Memory B cell (primary cell): ENCODE data around the gene DNAJB6.

Experiments
- ATAC-seq: fragments of 150-1000 bp; cut with Tn5 transposase; 2 replicates; pipeline ENCODE4 v1.10.0; 2021; ENCODE audit warnings: low read depth, mild to moderate bottlenecking, moderate library complexity
- DNase-seq, 2 donors: peaks; one replicate each; pipeline ENCODE4 v3.0.0; 2022; ENCODE audit warnings: low spot score in 2 of 2
- H3K27ac Mint-ChIP-seq: one replicate; pipeline ENCODE4 v1.8.0; 2022; ENCODE audit warnings: mild to moderate bottlenecking, moderate library complexity, mixed read lengths
- H3K27me3 Mint-ChIP-seq: one replicate; pipeline ENCODE4 v1.8.0; 2022; ENCODE audit warnings: mixed read lengths
- H3K36me3 Mint-ChIP-seq: one replicate; pipeline ENCODE4 v1.8.0; 2022; ENCODE audit warnings: mild to moderate bottlenecking, mixed read lengths
- H3K4me1 Mint-ChIP-seq: one replicate; pipeline ENCODE4 v1.8.0; 2022; ENCODE audit warnings: mixed read lengths
- H3K4me3 Mint-ChIP-seq: one replicate; pipeline ENCODE4 v1.8.0; 2022; ENCODE audit warnings: mild to moderate bottlenecking, moderate library complexity, mixed read lengths
- H3K9me3 Mint-ChIP-seq: one replicate; pipeline ENCODE4 v1.8.0; 2022; ENCODE audit warnings: mixed read lengths

The DNAJB6 gene

GRCh38 chr7:157400171-157400860, 63.5 kb downstream of the DNAJB6 start:
- peaks cover 20% of the 10 kb centered on the region for H3K36me3 Mint-ChIP-seq
- H3K4me3 Mint-ChIP-seq: no peak overlapping the region
- peaks cover 9% of the 10 kb centered on the region for H3K4me1 Mint-ChIP-seq
- DNase-seq (no peak), ATAC-seq (no peak)
- no peaks in the 10 kb centered on the region for H3K27me3 Mint-ChIP-seq
- no peaks in the 10 kb centered on the region for H3K9me3 Mint-ChIP-seq
- H3K27ac Mint-ChIP-seq: no peak overlapping the region

DNA sequence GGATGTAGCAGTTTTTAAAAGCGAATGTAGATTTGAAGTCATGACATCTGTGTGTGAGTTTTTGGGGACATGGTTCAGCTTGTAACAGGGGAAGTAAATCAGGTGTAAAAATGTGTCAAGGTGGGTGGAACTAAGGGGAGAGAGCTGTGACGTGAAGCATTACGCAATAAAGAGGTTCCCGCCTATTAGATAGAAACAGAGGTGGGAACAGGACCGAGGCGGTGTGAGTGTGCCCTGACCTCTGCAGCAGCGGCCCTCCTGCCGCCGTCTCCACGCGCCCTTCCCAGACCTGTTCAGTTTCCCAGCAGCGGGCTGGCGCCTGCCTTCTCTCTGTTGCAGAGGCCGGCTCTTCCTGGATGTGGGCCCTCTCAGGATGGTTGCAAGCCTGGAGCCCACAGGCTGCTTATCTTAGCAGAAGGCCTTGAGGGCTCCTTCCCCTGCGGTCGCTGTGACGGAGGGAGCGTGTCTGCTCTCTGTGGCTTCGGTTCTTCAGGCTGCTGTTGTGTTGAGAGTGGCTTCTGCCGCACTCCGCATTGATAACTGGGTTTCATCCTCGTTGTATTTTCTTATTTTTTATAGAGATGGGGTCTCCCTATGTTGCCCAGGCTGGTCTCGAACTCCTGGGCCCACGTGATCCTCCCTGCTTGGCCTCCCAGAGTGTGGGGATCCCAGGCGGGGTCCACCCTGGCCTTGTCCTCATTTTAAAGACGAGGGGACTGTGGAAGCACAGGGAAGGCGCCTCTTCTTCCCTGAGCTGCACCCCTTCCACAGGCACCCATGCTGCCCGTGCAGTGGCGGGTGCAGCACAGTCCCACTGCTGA, 65.0 kb downstream of the DNAJB6 start:
- H3K9me3 Mint-ChIP-seq: no peaks in the 10 kb centered on the region
- peaks cover 9% of the 10 kb centered on the region for H3K4me1 Mint-ChIP-seq
- no peak overlapping the region for H3K27ac Mint-ChIP-seq
- H3K27me3 Mint-ChIP-seq: no peaks in the 10 kb centered on the region
- no peak for DNase-seq
- H3K36me3 Mint-ChIP-seq: peaks cover 20% of the 10 kb centered on the region
- ATAC-seq: no peak
- no peak overlapping the region for H3K4me3 Mint-ChIP-seq

- Mint-ChIP-seq H3K27me3 (no peaks in the 10 kb centered on the region), H3K27ac (no peak overlapping the region), H3K4me3 (no peak overlapping the region), H3K9me3 (no peaks in the 10 kb centered on the region), H3K4me1 (peaks cover 9% of the 10 kb centered on the region), H3K36me3 (peaks cover 20% of the 10 kb centered on the region)
- ATAC-seq: no peak
- no peak for DNase-seq
These were observed 65.5 kb downstream of the DNAJB6 start for GRCh38 chr7:157402388-157402703.

- DNase-seq (no peak), ATAC-seq (no peak)
- no peak overlapping the region for H3K4me3 Mint-ChIP-seq
- H3K9me3 Mint-ChIP-seq: no peaks in the 10 kb centered on the region
- H3K27me3 Mint-ChIP-seq: no peaks in the 10 kb centered on the region
- no peak overlapping the region for H3K27ac Mint-ChIP-seq
- H3K36me3 Mint-ChIP-seq: peaks cover 19% of the 10 kb centered on the region
- peaks cover 5% of the 10 kb centered on the region for H3K4me1 Mint-ChIP-seq
These were observed 66.2 kb downstream of the DNAJB6 start for GRCh38 chr7:157402911-157403534.

DNA sequence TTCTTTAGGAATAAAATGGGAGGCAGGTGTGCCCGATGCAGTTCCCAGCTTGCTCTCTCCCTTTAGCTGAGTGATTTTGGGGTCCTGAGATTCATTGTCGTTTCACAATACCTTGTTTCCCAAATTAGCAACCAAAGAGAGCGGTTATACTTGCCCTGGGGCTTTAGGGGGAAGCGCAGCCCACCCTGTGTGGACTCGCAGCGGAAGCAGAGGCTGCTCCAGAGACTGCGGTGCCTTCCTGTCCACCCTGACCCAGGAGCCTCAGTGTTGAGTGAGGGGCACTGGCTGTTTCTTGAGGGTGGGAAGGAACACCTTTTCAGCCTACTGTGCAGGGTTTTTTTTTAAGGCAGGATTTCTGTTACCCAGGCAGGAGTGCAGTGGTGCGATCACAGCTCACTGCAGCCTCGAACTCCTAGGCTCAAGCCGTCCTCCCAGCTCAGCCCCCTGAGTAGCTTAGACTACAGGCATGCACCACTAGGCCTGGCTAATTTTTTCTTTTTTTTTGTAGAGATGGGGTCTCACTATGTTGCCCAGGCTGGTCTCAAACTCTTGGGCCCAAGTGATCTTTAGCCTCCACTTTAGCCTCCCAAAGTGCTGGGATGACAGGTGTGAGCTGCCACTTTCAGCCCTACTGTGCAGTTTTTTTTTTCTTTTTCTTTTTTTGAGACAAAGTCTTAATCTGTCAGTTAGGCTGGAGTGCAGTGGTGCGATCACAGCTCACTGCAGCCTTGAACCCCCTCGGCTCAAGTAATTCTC, 67.0 kb downstream of the DNAJB6 start:
- peaks cover 16% of the 10 kb centered on the region for H3K36me3 Mint-ChIP-seq
- H3K27ac Mint-ChIP-seq: no peak overlapping the region

DNA sequence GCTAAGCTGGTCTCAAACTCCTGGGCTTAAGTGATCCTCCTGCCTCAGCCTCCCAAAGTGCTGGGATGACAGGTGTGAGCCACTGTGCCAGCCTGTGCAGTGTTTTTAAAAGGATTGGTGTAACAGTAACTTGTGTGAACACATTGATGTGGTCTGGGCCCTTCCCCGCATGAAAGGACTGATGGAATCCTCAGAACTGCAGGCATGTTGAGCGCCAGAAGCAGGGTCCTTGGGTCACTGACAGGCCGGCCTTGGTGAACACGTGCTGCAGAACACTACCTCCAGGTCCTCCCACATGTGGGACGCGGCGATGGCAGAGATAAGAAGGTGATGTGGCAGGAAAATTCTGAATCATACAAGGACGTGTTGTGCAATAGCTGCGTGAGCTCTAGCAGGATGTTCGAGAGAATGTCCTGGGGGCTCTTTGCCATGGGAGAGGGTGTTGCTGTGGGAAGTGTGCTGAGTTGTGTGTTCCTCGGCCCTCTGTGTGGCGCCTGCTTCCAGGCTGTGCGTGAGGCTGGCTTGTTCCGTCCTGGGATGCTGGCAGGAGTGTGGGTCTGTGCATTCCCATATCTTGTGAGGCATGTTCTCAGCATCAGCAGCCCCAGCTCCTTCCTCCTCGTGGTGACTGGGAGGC, 68.2 kb downstream of the DNAJB6 start:
- ATAC-seq: no peak
- Mint-ChIP-seq H3K4me1 (peaks cover 2% of the 10 kb centered on the region), H3K36me3 (peaks cover 15% of the 10 kb centered on the region), H3K9me3 (no peaks in the 10 kb centered on the region), H3K27ac (no peak overlapping the region), H3K27me3 (no peaks in the 10 kb centered on the region), H3K4me3 (no peak overlapping the region)
- DNase-seq: no peak

More for the DNA sequence above, 67.0 kb downstream of the DNAJB6 start:
- ATAC-seq: no peak
- DNase-seq: no peak
- peaks cover 2% of the 10 kb centered on the region for H3K4me1 Mint-ChIP-seq
- no peaks in the 10 kb centered on the region for H3K9me3 Mint-ChIP-seq
- no peaks in the 10 kb centered on the region for H3K27me3 Mint-ChIP-seq
- H3K4me3 Mint-ChIP-seq: no peak overlapping the region

DNA sequence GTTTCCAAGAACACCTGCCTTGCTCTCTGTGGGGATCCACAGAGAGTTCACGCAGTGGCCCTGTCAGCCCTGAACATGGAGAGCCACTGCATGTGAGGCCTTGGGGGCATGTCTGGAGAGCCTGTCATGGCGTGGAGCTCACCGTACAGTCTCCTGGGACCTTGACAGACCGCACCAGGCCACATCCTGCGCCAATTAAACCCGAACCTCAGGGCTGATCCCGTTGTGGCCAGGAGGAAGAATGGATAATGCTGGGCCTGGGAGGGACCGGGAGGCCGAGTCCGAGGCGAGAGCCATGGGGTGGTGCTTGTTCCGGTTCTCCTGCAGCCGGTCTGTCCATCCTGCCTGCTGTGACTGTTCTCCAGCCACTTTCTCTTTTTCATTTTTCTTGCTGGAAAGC, 68.7 kb downstream of the DNAJB6 start:
- Mint-ChIP-seq H3K27me3 (no peaks in the 10 kb centered on the region), H3K4me3 (no peak overlapping the region), H3K36me3 (peaks cover 10% of the 10 kb centered on the region), H3K27ac (no peak overlapping the region), H3K9me3 (no peaks in the 10 kb centered on the region), H3K4me1 (peaks cover under 1% of the 10 kb centered on the region)
- no peak for ATAC-seq
- DNase-seq: no peak

DNA sequence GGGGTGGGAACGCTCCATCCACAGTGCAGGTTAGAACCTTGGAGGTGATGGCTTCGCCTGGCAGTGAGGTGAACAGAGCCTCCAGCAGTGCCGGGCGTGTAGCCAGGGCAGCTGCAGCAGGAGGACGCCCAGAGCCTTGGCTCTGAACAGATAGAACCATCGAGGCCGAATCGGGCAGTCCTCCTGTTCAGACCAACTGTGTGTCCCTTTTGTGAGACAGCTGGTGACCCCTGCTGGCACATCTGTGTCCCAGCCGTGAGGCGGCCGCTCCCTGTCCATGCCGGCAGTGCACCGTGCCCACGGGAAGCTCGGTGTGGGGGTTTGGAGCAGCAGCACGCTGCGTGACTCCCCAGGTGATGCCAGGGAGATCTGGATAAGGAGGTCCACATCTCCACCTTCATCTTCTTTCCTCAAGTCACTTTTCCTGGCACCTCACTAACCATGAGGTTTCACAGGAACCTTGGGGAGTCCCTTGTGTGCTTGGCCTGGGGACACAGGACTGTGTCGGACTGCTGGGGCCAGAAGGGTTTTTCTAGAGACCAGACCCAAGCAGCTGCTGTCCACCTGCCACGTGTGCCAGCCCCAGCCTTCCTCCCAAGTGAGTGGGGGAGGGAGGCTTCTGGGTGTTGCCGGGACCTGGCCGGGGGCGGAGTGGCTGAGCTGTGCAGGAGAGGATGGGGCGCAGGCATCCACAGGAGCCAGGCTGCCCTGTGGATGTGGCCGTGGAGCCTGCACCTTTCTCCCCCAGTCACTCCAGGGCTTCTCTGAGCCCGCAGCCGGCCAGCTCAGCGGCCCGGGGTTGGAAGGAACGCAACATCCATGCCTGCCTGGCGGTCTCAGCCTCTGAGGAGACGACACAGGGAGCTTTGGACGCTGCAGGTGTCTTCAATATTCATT, 69.4 kb downstream of the DNAJB6 start:
- ATAC-seq (no peak), DNase-seq (no peak)
- H3K4me1 Mint-ChIP-seq: no peaks in the 10 kb centered on the region
- no peak overlapping the region for H3K27ac Mint-ChIP-seq
- H3K9me3 Mint-ChIP-seq: no peaks in the 10 kb centered on the region
- H3K36me3 Mint-ChIP-seq: peaks cover 7% of the 10 kb centered on the region
- no peaks in the 10 kb centered on the region for H3K27me3 Mint-ChIP-seq
- H3K4me3 Mint-ChIP-seq: no peak overlapping the region

DNA sequence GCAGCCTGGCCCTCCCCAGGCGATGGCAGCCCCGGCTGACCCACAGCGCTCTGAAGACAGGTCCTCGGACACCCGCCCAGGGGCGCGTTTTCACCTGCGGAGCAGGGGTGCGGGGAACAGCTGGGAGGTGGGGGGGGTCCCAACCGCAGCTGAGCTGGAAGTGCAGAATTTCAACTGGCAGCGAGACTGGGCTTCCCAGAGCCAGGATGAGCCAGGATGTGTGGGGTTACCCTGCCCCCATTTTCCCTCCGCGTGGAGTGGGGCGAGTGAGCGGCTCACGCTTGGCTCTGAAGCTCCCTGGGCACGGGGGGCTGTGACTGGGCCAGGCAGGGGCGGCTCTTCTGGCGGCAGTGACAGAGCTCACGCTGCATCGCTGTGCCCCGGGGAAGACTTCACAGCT, 70.2 kb downstream of the DNAJB6 start:
- Mint-ChIP-seq H3K9me3 (no peaks in the 10 kb centered on the region), H3K4me1 (no peaks in the 10 kb centered on the region), H3K4me3 (no peak overlapping the region), H3K36me3 (peaks cover 3% of the 10 kb centered on the region), H3K27ac (no peak overlapping the region), H3K27me3 (no peaks in the 10 kb centered on the region)
- DNase-seq (no peak), ATAC-seq (no peak)

DNA sequence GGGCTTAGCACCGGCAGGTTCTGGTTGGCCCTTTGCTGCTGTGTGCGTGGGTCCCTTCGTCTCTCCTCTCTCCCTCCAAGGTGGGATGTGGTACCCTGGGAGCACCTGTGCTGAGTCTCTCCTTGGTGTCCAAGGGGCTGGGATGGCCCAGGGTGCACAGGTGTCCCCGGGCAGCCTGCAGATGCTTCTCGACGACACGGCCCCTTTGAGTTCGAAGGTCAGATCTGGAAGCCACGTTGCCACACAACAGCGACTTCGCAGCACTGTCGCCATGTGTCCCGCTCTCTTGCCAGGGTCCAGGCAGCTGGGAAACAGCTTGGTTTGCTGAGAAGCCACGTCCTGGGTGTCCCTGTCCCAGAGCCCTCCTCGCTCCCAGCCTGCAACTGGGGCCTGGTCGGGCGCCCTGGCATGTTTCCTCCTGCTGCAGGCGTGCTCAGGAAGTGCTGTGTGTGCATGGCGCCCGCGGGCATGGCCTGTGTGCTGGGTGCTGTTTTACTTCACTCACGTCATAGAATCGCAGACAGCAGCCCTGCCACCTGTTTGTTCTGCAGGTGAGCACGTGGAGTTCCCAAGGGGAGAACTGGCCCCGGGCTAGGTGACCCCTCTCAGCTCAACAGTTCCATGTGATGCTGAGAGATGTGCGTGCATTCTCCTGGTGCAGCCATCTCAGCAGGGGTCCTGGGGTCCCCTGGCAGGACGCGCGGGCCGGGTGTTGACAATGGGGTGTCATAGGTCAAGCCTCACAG, 70.9 kb downstream of the DNAJB6 start:
- Mint-ChIP-seq H3K4me1 (no peaks in the 10 kb centered on the region), H3K4me3 (no peak overlapping the region), H3K9me3 (no peaks in the 10 kb centered on the region), H3K36me3 (peaks cover 3% of the 10 kb centered on the region), H3K27me3 (no peaks in the 10 kb centered on the region), H3K27ac (no peak overlapping the region)
- DNase-seq (no peak), ATAC-seq (no peak)

DNA sequence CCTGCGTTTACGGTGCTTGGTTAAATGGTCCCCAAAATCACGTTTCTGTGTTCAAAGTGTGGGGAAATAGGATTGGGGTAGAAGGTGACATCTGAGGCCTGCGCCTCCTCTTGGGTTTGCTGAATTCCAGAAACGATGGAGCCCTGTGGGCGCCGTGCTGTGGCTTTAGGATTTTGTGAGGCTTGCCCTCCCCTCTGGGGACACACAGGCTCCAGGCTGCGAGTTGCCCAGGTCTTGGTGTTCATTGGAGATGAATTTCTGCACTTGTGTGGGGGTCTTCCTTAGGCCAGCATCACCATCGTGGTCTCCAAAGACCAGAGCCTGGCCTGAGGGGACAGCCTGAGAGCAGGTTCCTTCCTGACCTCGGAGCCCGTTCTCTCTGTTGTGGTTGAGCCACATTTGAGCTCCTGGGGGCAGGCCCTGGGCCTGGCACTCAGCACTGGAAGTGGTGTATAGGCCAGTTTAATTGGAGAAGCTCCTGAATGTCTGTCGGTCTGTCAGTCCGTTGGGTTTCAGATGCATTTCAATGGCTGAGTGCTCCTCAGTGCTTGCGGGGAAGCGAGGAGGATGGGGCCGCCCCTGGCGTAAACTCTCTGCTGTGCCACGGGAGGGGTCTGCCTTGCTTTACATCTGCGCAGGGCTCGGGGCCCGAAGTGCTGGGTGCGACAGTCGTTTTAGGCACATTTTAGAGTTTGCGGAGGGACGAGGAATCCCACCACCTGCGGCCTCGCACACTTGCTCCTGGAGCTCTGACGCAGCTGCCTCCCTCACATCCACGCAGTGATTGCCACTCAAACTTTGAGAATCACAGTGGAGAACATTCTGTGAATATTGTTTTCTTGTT, 71.7 kb downstream of the DNAJB6 start:
- Mint-ChIP-seq H3K4me3 (no peak overlapping the region), H3K9me3 (no peaks in the 10 kb centered on the region), H3K36me3 (peaks cover 2% of the 10 kb centered on the region), H3K27me3 (no peaks in the 10 kb centered on the region), H3K27ac (no peak overlapping the region), H3K4me1 (no peaks in the 10 kb centered on the region)
- DNase-seq: no peak
- ATAC-seq: no peak
